ENCODE data around the gene EFNB3. TPM values are rescaled to one million over a fixed set of nuclear protein-coding genes. Genes with fewer than 3 reads are reported as not detected.

Gene EFNB3
- total RNA-seq, 3 donors from 2014 or later (not counting 1 experiment from before 2014, with no cell fraction given): not detected

GRCh38 chr17:7687908-7688807 lies 16.8 kb upstream of the EFNB3 start, which contains the start of gene WRAP53:
WRAP53 (plus strand) TSS chr17:7688477; CDS start chr17:7688649, 172 bp downstream.
- peak within 1 kb of the TSS; percentile 87 for H3K4me3 ChIP-seq (ENCODE audit: low read length)
- peaks cover 26% of the 10 kb centered on the region for H3K4me1 ChIP-seq (ENCODE audit: control insufficient read depth, insufficient read depth, low read length)
- Mint-ChIP-seq H3K36me3 (peaks cover 4% of the 10 kb centered on the region), H3K27ac (peak within 1 kb of the TSS; percentile 96 to 100), H3K4me3 (peak within 1 kb of the TSS; percentile 92), H3K4me1 (peaks cover 34 to 37% of the 10 kb centered on the region in 2 donors), H3K27me3 (ENCODE audit: low read depth in 2 of 2) (no peaks in the 10 kb centered on the region), H3K9me3 (no peaks in the 10 kb centered on the region)
- no peaks in the 10 kb centered on the region for H3K9me3 ChIP-seq (ENCODE audit: control insufficient read depth, insufficient read depth, low read length)
- H3K27ac ChIP-seq (ENCODE audit: low read length): peak within 1 kb of the TSS; percentile 92
- intact Hi-C loops (cut with micrococcal nuclease): loop anchor here (2.0 to 10.0 kb wide), 10 partner anchors 73 to 673 kb away; partner anchors contain the start of genes ACADVL, CYB5D1, DLG4 and FXR2
- DNase-seq (peak; percentile 96 to 97), ATAC-seq (peak; percentile 72 to 92 (median 78))
- peak; percentile 99 for TF ChIP-seq CTCF (IDR thresholded peaks at IDR 0.05)
- H3K36me3 ChIP-seq (ENCODE audit: control insufficient read depth, insufficient read depth, low read length): no peaks in the 10 kb centered on the region
- H3K27me3 ChIP-seq (ENCODE audit: control insufficient read depth, insufficient read depth, low read length): no peaks in the 10 kb centered on the region
- under 1% methylated on average over 50 of the region's 51 CpGs for WGBS (ENCODE audit: insufficient coverage)

- no peak for DNase-seq
- Mint-ChIP-seq H3K27ac (peak overlapping the region; percentile 96 to 100), H3K9me3 (no peaks in the 10 kb centered on the region), H3K4me1 (peaks cover 34 to 37% of the 10 kb centered on the region in 2 donors), H3K4me3 (peak overlapping the region; percentile 92), H3K27me3 (ENCODE audit: low read depth in 2 of 2) (no peaks in the 10 kb centered on the region), H3K36me3 (peaks cover 7% of the 10 kb centered on the region)
- no peak for TF ChIP-seq CTCF (IDR thresholded peaks at IDR 0.05)
- H3K4me3 ChIP-seq (ENCODE audit: low read length): peak overlapping the region; percentile 87
- no peaks in the 10 kb centered on the region for H3K36me3 ChIP-seq (ENCODE audit: control insufficient read depth, insufficient read depth, low read length)
- H3K9me3 ChIP-seq (ENCODE audit: control insufficient read depth, insufficient read depth, low read length): no peaks in the 10 kb centered on the region
- peaks cover 24% of the 10 kb centered on the region for H3K4me1 ChIP-seq (ENCODE audit: control insufficient read depth, insufficient read depth, low read length)
- ATAC-seq: no peak
- 28% methylated on average over 13 of the region's 13 CpGs for WGBS (ENCODE audit: insufficient coverage)
- no peaks in the 10 kb centered on the region for H3K27me3 ChIP-seq (ENCODE audit: control insufficient read depth, insufficient read depth, low read length)
- intact Hi-C loops (cut with micrococcal nuclease): loop anchor here (5.0 to 10.0 kb wide), 7 partner anchors 153 to 674 kb away; partner anchors contain the start of genes ACADVL, CYB5D1, DLG4 and KCTD11
- H3K27ac ChIP-seq (ENCODE audit: low read length): no peak overlapping the region
Measured at GRCh38 chr17:7688808-7689316, 16.1 kb upstream of the EFNB3 start.

- Mint-ChIP-seq H3K36me3 (peaks cover 15% of the 10 kb centered on the region), H3K27me3 (ENCODE audit: low read depth in 2 of 2) (no peaks in the 10 kb centered on the region), H3K9me3 (no peaks in the 10 kb centered on the region), H3K4me3 (no peak overlapping the region), H3K27ac (no peak overlapping the region), H3K4me1 (no peaks in the 10 kb centered on the region)
- WGBS (ENCODE audit: insufficient coverage): 95% methylated on average over 10 of the region's 10 CpGs
- ATAC-seq (no peak), DNase-seq (no peak)
- H3K36me3 ChIP-seq (ENCODE audit: control insufficient read depth, insufficient read depth, low read length): peaks cover 4% of the 10 kb centered on the region
- no peaks in the 10 kb centered on the region for H3K9me3 ChIP-seq (ENCODE audit: control insufficient read depth, insufficient read depth, low read length)
- H3K4me1 ChIP-seq (ENCODE audit: control insufficient read depth, insufficient read depth, low read length): no peaks in the 10 kb centered on the region
- no peak for TF ChIP-seq CTCF (IDR thresholded peaks at IDR 0.05)
- intact Hi-C loops (cut with micrococcal nuclease): no loop called here
- no peaks in the 10 kb centered on the region for H3K27me3 ChIP-seq (ENCODE audit: control insufficient read depth, insufficient read depth, low read length)
- no peak overlapping the region for H3K27ac ChIP-seq (ENCODE audit: low read length)
- H3K4me3 ChIP-seq (ENCODE audit: low read length): no peak overlapping the region
Measured at GRCh38 chr17:7695586-7695985, 9.4 kb upstream of the EFNB3 start.

All from natural killer cell (primary cell).